ENCODE measurements around the gene RGL1.

RGL1 gene

GRCh38 chr1:183887826-183888819, 83.2 kb downstream of the RGL1 start:
- 75 to 91% methylated on average over 2 to 4 of the region's 9 CpGs for WGBS, 2 experiments (ENCODE audit: insufficient coverage in 2 of 2)
- Histone ChIP-seq H3K36me3 (ENCODE audit: control insufficient read depth, insufficient read depth, low read length) (peaks cover 87% of the 10 kb centered on the region), H3K9me3 (ENCODE audit: control insufficient read depth, low read length) (no peaks in the 10 kb centered on the region), H3K4me1 (ENCODE audit: control insufficient read depth, insufficient read depth, low read length, poor library complexity, severe bottlenecking) (no peaks in the 10 kb centered on the region), H3K27ac (ENCODE audit: low read depth, low read length, severe bottlenecking) (no peak overlapping the region), H3K4me3 (ENCODE audit: extremely low read depth, insufficient read depth, low read length, poor library complexity, severe bottlenecking) (no peak overlapping the region)

GRCh38 chr1:183889095-183889494, 84.2 kb downstream of the RGL1 start:
- Histone ChIP-seq H3K27ac (ENCODE audit: low read depth, low read length, severe bottlenecking) (no peak overlapping the region), H3K36me3 (ENCODE audit: control insufficient read depth, insufficient read depth, low read length) (peaks cover 87% of the 10 kb centered on the region), H3K4me1 (ENCODE audit: control insufficient read depth, insufficient read depth, low read length, poor library complexity, severe bottlenecking) (no peaks in the 10 kb centered on the region), H3K9me3 (ENCODE audit: control insufficient read depth, low read length) (no peaks in the 10 kb centered on the region), H3K4me3 (ENCODE audit: extremely low read depth, insufficient read depth, low read length, poor library complexity, severe bottlenecking) (no peak overlapping the region)
- 100% methylated on average over 1 of the region's 2 CpGs; no CpG with 5 or more reads in 1 of the 2 experiments for WGBS, 2 experiments (ENCODE audit: insufficient coverage in 2 of 2)

- no CpG with 5 or more reads among the region's 3 CpGs for WGBS, 2 experiments (ENCODE audit: insufficient coverage in 2 of 2)
- Histone ChIP-seq H3K9me3 (ENCODE audit: control insufficient read depth, low read length) (no peaks in the 10 kb centered on the region), H3K36me3 (ENCODE audit: control insufficient read depth, insufficient read depth, low read length) (peaks cover 87% of the 10 kb centered on the region), H3K4me1 (ENCODE audit: control insufficient read depth, insufficient read depth, low read length, poor library complexity, severe bottlenecking) (no peaks in the 10 kb centered on the region), H3K4me3 (ENCODE audit: extremely low read depth, insufficient read depth, low read length, poor library complexity, severe bottlenecking) (no peak overlapping the region), H3K27ac (ENCODE audit: low read depth, low read length, severe bottlenecking) (no peak overlapping the region)
Measured at GRCh38 chr1:183891158-183891856, 86.4 kb downstream of the RGL1 start.

- Histone ChIP-seq H3K4me1 (ENCODE audit: control insufficient read depth, insufficient read depth, low read length, poor library complexity, severe bottlenecking) (no peaks in the 10 kb centered on the region), H3K27ac (ENCODE audit: low read depth, low read length, severe bottlenecking) (no peak overlapping the region), H3K36me3 (ENCODE audit: control insufficient read depth, insufficient read depth, low read length) (peaks cover 90% of the 10 kb centered on the region), H3K9me3 (ENCODE audit: control insufficient read depth, low read length) (no peaks in the 10 kb centered on the region), H3K4me3 (ENCODE audit: extremely low read depth, insufficient read depth, low read length, poor library complexity, severe bottlenecking) (no peak overlapping the region)
Measured at GRCh38 chr1:183892351-183892793, 87.5 kb downstream of the RGL1 start.

GRCh38 chr1:183893561-183894289, 88.8 kb downstream of the RGL1 start:
- WGBS, 2 experiments (ENCODE audit: insufficient coverage in 2 of 2), result 90 to 100% methylated on average over 1 to 2 of the region's 3 CpGs
- H3K4me1 ChIP-seq (ENCODE audit: control insufficient read depth, insufficient read depth, low read length, poor library complexity, severe bottlenecking), result no peaks in the 10 kb centered on the region
- peaks cover 88% of the 10 kb centered on the region for H3K36me3 ChIP-seq (ENCODE audit: control insufficient read depth, insufficient read depth, low read length)
- no peaks in the 10 kb centered on the region for H3K9me3 ChIP-seq (ENCODE audit: control insufficient read depth, low read length)
- H3K27ac ChIP-seq (ENCODE audit: low read depth, low read length, severe bottlenecking), result no peak overlapping the region
- H3K4me3 ChIP-seq (ENCODE audit: extremely low read depth, insufficient read depth, low read length, poor library complexity, severe bottlenecking), result no peak overlapping the region

GRCh38 chr1:183894290-183894565, 89.3 kb downstream of the RGL1 start:
- Histone ChIP-seq H3K27ac (ENCODE audit: low read depth, low read length, severe bottlenecking) (no peak overlapping the region), H3K9me3 (ENCODE audit: control insufficient read depth, low read length) (no peaks in the 10 kb centered on the region), H3K4me3 (ENCODE audit: extremely low read depth, insufficient read depth, low read length, poor library complexity, severe bottlenecking) (no peak overlapping the region), H3K4me1 (ENCODE audit: control insufficient read depth, insufficient read depth, low read length, poor library complexity, severe bottlenecking) (no peaks in the 10 kb centered on the region), H3K36me3 (ENCODE audit: control insufficient read depth, insufficient read depth, low read length) (peaks cover 89% of the 10 kb centered on the region)
- no CpG with 5 or more reads among the region's 1 CpG for WGBS, 2 experiments (ENCODE audit: insufficient coverage in 2 of 2)

- no peaks in the 10 kb centered on the region for H3K9me3 ChIP-seq (ENCODE audit: control insufficient read depth, low read length)
- no peak overlapping the region for H3K27ac ChIP-seq (ENCODE audit: low read depth, low read length, severe bottlenecking)
- no peaks in the 10 kb centered on the region for H3K4me1 ChIP-seq (ENCODE audit: control insufficient read depth, insufficient read depth, low read length, poor library complexity, severe bottlenecking)
- peaks cover 88% of the 10 kb centered on the region for H3K36me3 ChIP-seq (ENCODE audit: control insufficient read depth, insufficient read depth, low read length)
- WGBS, 2 experiments (ENCODE audit: insufficient coverage in 2 of 2), result 90 to 93% methylated on average over 2 of the region's 4 CpGs
- H3K4me3 ChIP-seq (ENCODE audit: extremely low read depth, insufficient read depth, low read length, poor library complexity, severe bottlenecking), result no peak overlapping the region
Measured at GRCh38 chr1:183896466-183897048, 91.6 kb downstream of the RGL1 start.

GRCh38 chr1:183898001-183898396, 93.1 kb downstream of the RGL1 start:
- Histone ChIP-seq H3K36me3 (ENCODE audit: control insufficient read depth, insufficient read depth, low read length) (peaks cover 86% of the 10 kb centered on the region), H3K9me3 (ENCODE audit: control insufficient read depth, low read length) (no peaks in the 10 kb centered on the region), H3K4me3 (ENCODE audit: extremely low read depth, insufficient read depth, low read length, poor library complexity, severe bottlenecking) (no peak overlapping the region), H3K4me1 (ENCODE audit: control insufficient read depth, insufficient read depth, low read length, poor library complexity, severe bottlenecking) (no peaks in the 10 kb centered on the region), H3K27ac (ENCODE audit: low read depth, low read length, severe bottlenecking) (no peak overlapping the region)
- WGBS, 2 experiments (ENCODE audit: insufficient coverage in 2 of 2), result no CpG with 5 or more reads among the region's 2 CpGs

GRCh38 chr1:183898610-183899009, 93.7 kb downstream of the RGL1 start:
- Histone ChIP-seq H3K36me3 (ENCODE audit: control insufficient read depth, insufficient read depth, low read length) (peaks cover 85% of the 10 kb centered on the region), H3K4me3 (ENCODE audit: extremely low read depth, insufficient read depth, low read length, poor library complexity, severe bottlenecking) (no peak overlapping the region), H3K27ac (ENCODE audit: low read depth, low read length, severe bottlenecking) (no peak overlapping the region), H3K4me1 (ENCODE audit: control insufficient read depth, insufficient read depth, low read length, poor library complexity, severe bottlenecking) (no peaks in the 10 kb centered on the region), H3K9me3 (ENCODE audit: control insufficient read depth, low read length) (no peaks in the 10 kb centered on the region)
- 83% methylated on average over 1 of the region's 2 CpGs; no CpG with 5 or more reads in 1 of the 2 experiments for WGBS, 2 experiments (ENCODE audit: insufficient coverage in 2 of 2)

GRCh38 chr1:183901748-183902330, 96.9 kb downstream of the RGL1 start:
- H3K36me3 ChIP-seq (ENCODE audit: control insufficient read depth, insufficient read depth, low read length), result peaks cover 86% of the 10 kb centered on the region
- WGBS, 2 experiments (ENCODE audit: insufficient coverage in 2 of 2), result 67 to 100% methylated on average over 1 of the region's 1 CpG

More at GRCh38 chr1:183901748-183902330, 96.9 kb downstream of the RGL1 start:
- H3K4me3 ChIP-seq (ENCODE audit: extremely low read depth, insufficient read depth, low read length, poor library complexity, severe bottlenecking), result no peak overlapping the region
- H3K9me3 ChIP-seq (ENCODE audit: control insufficient read depth, low read length), result no peaks in the 10 kb centered on the region
- H3K4me1 ChIP-seq (ENCODE audit: control insufficient read depth, insufficient read depth, low read length, poor library complexity, severe bottlenecking), result no peaks in the 10 kb centered on the region
- H3K27ac ChIP-seq (ENCODE audit: low read depth, low read length, severe bottlenecking), result no peak overlapping the region
